ENCODE measurements around the gene CHL1. TPM values are rescaled to one million over a fixed set of nuclear protein-coding genes. Genes with fewer than 3 reads are reported as not detected.
A peak's percentile ranks its signal among the peaks of the same experiment; 100 is the strongest.

CHL1 gene
- total and polyA plus RNA-seq, 3 donors from 2014 or later = 9.0 to 15.4 (median 9.1) TPM

DNA sequence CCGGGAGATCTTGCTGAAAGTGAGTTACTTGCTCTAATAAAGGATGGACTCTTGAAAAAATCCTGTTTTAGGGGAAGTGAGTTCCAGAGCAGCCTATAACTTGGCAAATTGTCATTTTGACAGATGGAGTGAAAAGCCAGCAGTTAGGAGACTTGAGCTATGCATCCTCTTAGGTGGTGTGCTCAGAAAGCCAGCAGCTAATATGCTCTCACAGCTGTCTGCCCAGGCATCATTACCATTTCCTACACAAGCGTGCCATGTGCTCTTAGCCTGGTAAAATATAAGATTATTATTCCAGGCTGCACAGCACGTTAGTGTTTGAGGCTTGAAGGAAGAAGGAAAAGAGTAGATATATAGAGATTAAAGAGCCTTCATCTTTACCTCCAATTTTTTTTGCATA is 151.0 kb downstream of the CHL1 start:
- Histone ChIP-seq H3K27ac (no peak overlapping the region), H3K4me3 (no peak overlapping the region), H3K4me1 (no peaks in the 10 kb centered on the region), H3K36me3 (ENCODE audit: low read depth, missing control alignments) (no peaks in the 10 kb centered on the region), H3K9me3 (no peaks in the 10 kb centered on the region), H3K27me3 (no peaks in the 10 kb centered on the region)
- WGBS, 2 donors = 85 to 94% methylated on average over 3 of the region's 3 CpGs
- TF ChIP-seq, protein P1, sequence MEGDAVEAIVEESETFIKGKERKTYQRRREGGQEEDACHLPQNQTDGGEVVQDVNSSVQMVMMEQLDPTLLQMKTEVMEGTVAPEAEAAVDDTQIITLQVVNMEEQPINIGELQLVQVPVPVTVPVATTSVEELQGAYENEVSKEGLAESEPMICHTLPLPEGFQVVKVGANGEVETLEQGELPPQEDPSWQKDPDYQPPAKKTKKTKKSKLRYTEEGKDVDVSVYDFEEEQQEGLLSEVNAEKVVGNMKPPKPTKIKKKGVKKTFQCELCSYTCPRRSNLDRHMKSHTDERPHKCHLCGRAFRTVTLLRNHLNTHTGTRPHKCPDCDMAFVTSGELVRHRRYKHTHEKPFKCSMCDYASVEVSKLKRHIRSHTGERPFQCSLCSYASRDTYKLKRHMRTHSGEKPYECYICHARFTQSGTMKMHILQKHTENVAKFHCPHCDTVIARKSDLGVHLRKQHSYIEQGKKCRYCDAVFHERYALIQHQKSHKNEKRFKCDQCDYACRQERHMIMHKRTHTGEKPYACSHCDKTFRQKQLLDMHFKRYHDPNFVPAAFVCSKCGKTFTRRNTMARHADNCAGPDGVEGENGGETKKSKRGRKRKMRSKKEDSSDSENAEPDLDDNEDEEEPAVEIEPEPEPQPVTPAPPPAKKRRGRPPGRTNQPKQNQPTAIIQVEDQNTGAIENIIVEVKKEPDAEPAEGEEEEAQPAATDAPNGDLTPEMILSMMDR (IDR thresholded peaks at IDR 0.05) = no peak
- TF ChIP-seq POLR2A (IDR thresholded peaks at IDR 0.05) = no peak
- intact Hi-C loops (cut with DNase I; ENCODE audit: low total_unique reads) = no loop called here
- DNase-seq = no peak

- H3K36me3 ChIP-seq (ENCODE audit: low read depth, missing control alignments) = no peaks in the 10 kb centered on the region
- intact Hi-C loops (cut with DNase I; ENCODE audit: low total_unique reads) = no loop called here
- WGBS, 2 donors = 50 to 55% methylated on average over 4 of the region's 4 CpGs
- H3K9me3 ChIP-seq = no peaks in the 10 kb centered on the region
- no peak overlapping the region for H3K27ac ChIP-seq
- TF ChIP-seq, protein P1 (IDR thresholded peaks at IDR 0.05) = no peak
- no peak for TF ChIP-seq POLR2A (IDR thresholded peaks at IDR 0.05)
- no peak for DNase-seq
- no peak overlapping the region for H3K4me3 ChIP-seq
- H3K4me1 ChIP-seq = no peaks in the 10 kb centered on the region
- no peaks in the 10 kb centered on the region for H3K27me3 ChIP-seq
Observed at GRCh38 chr3:350871-351371, 154.4 kb downstream of the CHL1 start.

DNA sequence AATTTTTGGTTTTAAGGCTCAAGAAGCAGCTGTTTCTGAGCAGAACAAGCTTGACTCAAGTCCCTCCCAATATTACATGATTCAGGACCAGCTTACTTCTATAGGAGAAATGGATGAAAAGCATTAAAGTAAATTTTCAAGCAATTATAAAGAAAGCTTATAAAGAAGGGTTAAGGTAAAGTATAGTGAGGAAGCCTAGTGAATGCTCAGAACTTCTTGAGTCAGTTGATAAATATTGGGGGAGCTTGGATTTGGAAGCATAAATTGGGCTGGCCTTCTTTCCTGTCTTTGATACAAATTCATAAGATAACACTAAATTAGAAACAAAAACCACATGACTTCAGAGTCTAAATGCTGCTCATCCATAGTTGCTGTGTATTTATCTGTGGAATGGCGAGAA is 156.0 kb downstream of the CHL1 start:
- Histone ChIP-seq H3K27ac (no peak overlapping the region), H3K4me1 (no peaks in the 10 kb centered on the region), H3K36me3 (ENCODE audit: low read depth, missing control alignments) (no peaks in the 10 kb centered on the region), H3K27me3 (no peaks in the 10 kb centered on the region), H3K4me3 (no peak overlapping the region), H3K9me3 (no peaks in the 10 kb centered on the region)
- WGBS, 2 donors = 55% methylated on average over 1 of the region's 1 CpG
- intact Hi-C loops (cut with DNase I; ENCODE audit: low total_unique reads) = no loop called here
- no peak for TF ChIP-seq POLR2A (IDR thresholded peaks at IDR 0.05)
- TF ChIP-seq, protein P1 (IDR thresholded peaks at IDR 0.05) = no peak
- DNase-seq = no peak

DNA sequence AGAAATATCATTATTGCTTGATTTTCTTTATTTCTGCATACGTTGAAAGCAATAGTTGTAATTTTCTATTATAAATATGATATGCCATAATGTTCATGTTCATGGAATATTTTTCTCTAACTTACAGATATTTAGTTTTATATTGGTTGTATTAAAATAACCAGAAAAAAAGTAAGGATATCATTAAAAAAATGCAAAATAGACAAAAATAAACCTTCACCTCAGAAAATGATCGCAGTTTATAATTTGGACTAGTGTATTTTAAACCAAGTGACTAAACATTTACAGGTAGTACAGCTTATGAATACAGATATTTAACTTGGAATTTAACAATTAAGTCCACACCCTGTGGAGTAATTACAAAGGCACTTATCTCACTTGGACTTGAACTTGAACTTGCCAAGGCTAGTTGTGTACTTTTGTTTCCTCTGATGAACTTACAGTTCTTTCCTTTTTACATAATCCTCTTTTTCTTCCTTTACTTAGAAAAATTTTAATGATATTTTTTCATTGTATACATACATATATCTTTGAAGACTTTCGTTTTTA is 156.7 kb downstream of the CHL1 start:
- WGBS, 2 donors = 88 to 91% methylated on average over 3 of the region's 3 CpGs
- intact Hi-C loops (cut with DNase I; ENCODE audit: low total_unique reads) = no loop called here
- Histone ChIP-seq H3K36me3 (ENCODE audit: low read depth, missing control alignments) (no peaks in the 10 kb centered on the region), H3K27ac (no peak overlapping the region), H3K9me3 (no peaks in the 10 kb centered on the region), H3K27me3 (no peaks in the 10 kb centered on the region), H3K4me3 (no peak overlapping the region), H3K4me1 (no peaks in the 10 kb centered on the region)
- no peak for DNase-seq
- TF ChIP-seq POLR2A (IDR thresholded peaks at IDR 0.05) = no peak
- TF ChIP-seq, protein P1 (IDR thresholded peaks at IDR 0.05) = no peak

DNA sequence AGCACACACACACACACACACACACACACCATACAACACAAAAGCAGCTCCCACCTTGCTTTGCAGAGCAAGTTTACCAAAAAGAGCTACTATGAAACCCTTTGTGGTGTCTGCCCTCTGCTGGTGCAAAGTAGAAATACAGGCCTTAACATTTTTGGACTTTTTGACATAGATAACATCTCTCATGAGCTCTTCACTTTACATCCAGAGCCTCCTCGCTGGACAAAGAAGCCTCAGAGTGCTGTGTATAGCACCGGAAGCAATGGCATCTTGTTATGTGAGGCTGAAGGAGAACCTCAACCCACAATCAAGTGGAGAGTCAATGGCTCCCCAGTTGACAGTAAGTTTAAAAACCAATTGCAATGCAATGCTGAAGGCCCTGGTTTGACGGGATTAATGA is 157.9 kb downstream of the CHL1 start:
- 29 to 42% methylated on average over 3 of the region's 3 CpGs for WGBS, 2 donors

More for the DNA sequence above, 157.9 kb downstream of the CHL1 start:
- H3K36me3 ChIP-seq (ENCODE audit: low read depth, missing control alignments) = no peaks in the 10 kb centered on the region
- intact Hi-C loops (cut with DNase I; ENCODE audit: low total_unique reads) = no loop called here
- H3K4me1 ChIP-seq = no peaks in the 10 kb centered on the region
- no peak overlapping the region for H3K27ac ChIP-seq
- H3K9me3 ChIP-seq = no peaks in the 10 kb centered on the region
- no peak overlapping the region for H3K4me3 ChIP-seq
- H3K27me3 ChIP-seq = no peaks in the 10 kb centered on the region
- DNase-seq = peak; percentile 60
- no peak for TF ChIP-seq POLR2A (IDR thresholded peaks at IDR 0.05)
- TF ChIP-seq, protein P1 (IDR thresholded peaks at IDR 0.05) = peak; percentile 54 to 69 (median 69)
